T-helper 1 cell treated with Interleukin-12 subunit alpha and Interleukin-12 subunit beta and Interleukin-4 antibody, amounts not matched to agents 30 ng/mL and 1 ng/mL, for 36 hours (primary cell): ENCODE data around the gene LMF1. TPM values are rescaled to one million over a fixed set of nuclear protein-coding genes. Genes with fewer than 3 reads are reported as not detected.
"Not testable (repeated sequence)": the region's sequence is repeated elsewhere in the genome, so short reads cannot be mapped to it uniquely, and the experiment has no call there.

Experiments
- intact Hi-C: fragments of 100-400 bp; cut with micrococcal nuclease; formaldehyde crosslinking; loops from one replicate; pipeline ENCODE4 v1.15.1; 2024
- total RNA-seq: library from RNA; stranded (reverse); gene quantifications from 2 replicates; pipeline ENCODE4 v1.2.3, GENCODE V29; 2022

Gene LMF1
- total RNA-seq, 1 donor from 2014 or later = 19.1 TPM

GRCh38 chr16:873243-873661 lies 97.5 kb downstream of the LMF1 start:
- intact Hi-C loops = no loop called here

- intact Hi-C loops = no loop called here
These were observed 98.1 kb downstream of the LMF1 start for GRCh38 chr16:872436-873242.

GRCh38 chr16:871562-872345 lies 99.0 kb downstream of the LMF1 start:
- intact Hi-C loops = no loop called here

GRCh38 chr16:870856-871561 lies 99.8 kb downstream of the LMF1 start:
- intact Hi-C loops = no loop called here

GRCh38 chr16:869823-870641 lies 100.8 kb downstream of the LMF1 start:
- intact Hi-C loops = no loop called here

GRCh38 chr16:868846-869822 lies 101.7 kb downstream of the LMF1 start:
- intact Hi-C loops = no loop called here

- intact Hi-C loops = no loop called here
These were observed 102.4 kb downstream of the LMF1 start for GRCh38 chr16:868386-868755.

GRCh38 chr16:867421-868385 lies 103.1 kb downstream of the LMF1 start:
- intact Hi-C loops = no loop called here

GRCh38 chr16:866252-866896 lies 104.4 kb downstream of the LMF1 start:
- intact Hi-C loops = no loop called here

- intact Hi-C loops = no loop called here
These were observed 105.8 kb downstream of the LMF1 start for GRCh38 chr16:865026-865425.

GRCh38 chr16:861446-861845 lies 109.3 kb downstream of the LMF1 start:
- intact Hi-C loops = no loop called here

- intact Hi-C loops = no loop called here
These were observed 109.9 kb downstream of the LMF1 start for GRCh38 chr16:860891-861290.

- intact Hi-C loops = not testable (repeated sequence)
These were observed 111.8 kb downstream of the LMF1 start for GRCh38 chr16:858971-859370.

GRCh38 chr16:858441-858840 lies 112.3 kb downstream of the LMF1 start:
- intact Hi-C loops = not testable (repeated sequence)

- intact Hi-C loops = no loop called here
These were observed 114.0 kb downstream of the LMF1 start for GRCh38 chr16:856811-857210.

- intact Hi-C loops = no loop called here
These were observed 114.7 kb downstream of the LMF1 start for GRCh38 chr16:856101-856500.

GRCh38 chr16:855471-855870 lies 115.3 kb downstream of the LMF1 start:
- intact Hi-C loops = no loop called here

GRCh38 chr16:854808-855410 lies 115.9 kb downstream of the LMF1 start:
- intact Hi-C loops = no loop called here
